Transverse colon (tissue), 3 donors: ENCODE results near the gene COL23A1.

ENCODE experiments used
- CTCF ChIP-seq, 5 experiments: fragments of 200-600 bp in 3 of 5; fragments of 450-650 bp in 2 of 5; sonication (generic) in 3 of 5; IDR thresholded peaks; 1 replicate in 2 of 5; 2 replicates in 3 of 5; pipeline ENCODE4 v1.5.1; 2016 to 2017; ENCODE audit warnings: antibody characterized with exemption in 5 of 5, inconsistent platforms in 3 of 5, mild to moderate bottlenecking in 2 of 5, moderate library complexity in 1 of 5
- EP300 ChIP-seq: sonication (generic); formaldehyde crosslinking; IDR thresholded peaks from one replicate; pipeline ENCODE4 v1.6.1; 2017; ENCODE audit warnings: antibody characterized with exemption, low read depth
- POLR2A ChIP-seq: fragments of 450-650 bp; IDR thresholded peaks from one replicate; pipeline ENCODE4 v1.6.1; 2016; ENCODE audit warnings: antibody characterized with exemption, mild to moderate bottlenecking, moderate library complexity

DNA sequence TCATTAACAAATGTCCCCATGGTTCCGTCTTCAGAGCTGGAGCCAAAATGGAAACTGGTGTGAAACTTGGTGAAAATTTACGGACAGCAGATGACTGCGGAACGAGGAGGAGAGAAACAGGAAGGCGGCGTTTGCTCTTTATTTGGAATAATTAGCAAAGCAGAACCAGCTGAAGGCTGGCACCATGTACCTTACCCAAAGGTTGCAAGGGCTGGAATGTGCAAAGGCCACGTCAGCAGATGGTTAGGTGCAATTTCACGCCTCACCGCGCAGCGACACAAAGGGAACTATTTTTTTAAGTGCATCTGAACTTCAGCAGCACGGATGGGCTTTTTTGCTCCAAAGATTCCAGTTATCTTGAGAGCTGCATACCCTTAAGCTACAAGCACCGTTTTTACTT is 127.4 kb downstream of the COL23A1 start:
- TF ChIP-seq POLR2A: no peak
- no peak for TF ChIP-seq CTCF (IDR thresholded peaks at IDR 0.05)
- TF ChIP-seq EP300: no peak
